SK-N-SH (cell line): ENCODE results near the gene SNX8. TPM values are rescaled to one million over a fixed set of nuclear protein-coding genes. Genes with fewer than 3 reads are reported as not detected.

ENCODE experiments used
- CTCF ChIA-PET: fragments of 300-600, 350-600 bp; formaldehyde crosslinking; extraction: SDS; loops from one replicate; lab custom pipeline; 2021; lab: Yijun Ruan, JAX
- POLR2A ChIA-PET: fragments of 350-600 bp; sonication (Branson Sonifier 250); formaldehyde crosslinking; extraction: SDS; loops from one replicate; lab custom pipeline; 2020; ENCODE audit warnings: antibody characterized with exemption, inconsistent platforms; lab: Yijun Ruan, JAX
- DNase-seq: peaks from one replicate; pipeline ENCODE4 v3.0.0; 2012
- H2AFZ ChIP-seq: fragments of 200-600 bp; sonication (generic); 2 replicates; pipeline ENCODE4 v1.8.1; 2016; ENCODE audit warnings: antibody characterized with exemption, mild to moderate bottlenecking, low read depth
- H3F3A ChIP-seq: fragments of 200-600 bp; sonication (generic); replicated peaks from 2 replicates; pipeline ENCODE3; 2016; ENCODE audit warnings: antibody characterized with exemption, mild to moderate bottlenecking; ENCODE audit not compliant: insufficient read depth
- H3K27ac ChIP-seq, 2 experiments: fragments of 200-500 bp in 1 of 2; fragments of 200-600 bp in 1 of 2; sonication (Bioruptor generic) in 1 of 2; sonication (generic), shearing (Covaris generic) in 1 of 2; 2 replicates each; pipeline versions ENCODE4 v1.5.1 to v1.6.1; 2014 to 2016; ENCODE audit warnings: low read depth in 2 of 2, inconsistent platforms in 1 of 2, low read length in 1 of 2, mild to moderate bottlenecking in 1 of 2, mixed read lengths in 1 of 2
- H3K27me3 ChIP-seq: fragments of 200-600 bp; sonication (generic), shearing (Covaris generic); 2 replicates; pipeline ENCODE4 v1.6.1; 2016; ENCODE audit warnings: mixed run types; ENCODE audit not compliant: insufficient read depth
- H3K36me3 ChIP-seq, 2 experiments: fragments of 200-500 bp in 1 of 2; fragments of 200-600 bp in 1 of 2; sonication (Bioruptor generic) in 1 of 2; sonication (generic) in 1 of 2; replicated peaks in 1 of 2; 2 replicates each; pipeline versions ENCODE3 to v1.5.1; 2014 to 2016; ENCODE audit warnings: low read length in 1 of 2, mild to moderate bottlenecking in 1 of 2; ENCODE audit not compliant: insufficient read depth in 2 of 2, control insufficient read depth in 1 of 2
- H3K4me1 ChIP-seq, 2 experiments: fragments of 200-500 bp in 1 of 2; fragments of 200-600 bp in 1 of 2; sonication (Bioruptor generic) in 1 of 2; sonication (generic), shearing (Covaris generic) in 1 of 2; 2 replicates each; pipeline versions ENCODE4 v1.5.1 to v1.6.1; 2014 to 2016; ENCODE audit warnings: low read depth in 1 of 2, low read length in 1 of 2, mixed run types in 1 of 2; ENCODE audit not compliant: insufficient read depth in 2 of 2, control insufficient read depth in 1 of 2
- H3K4me2 ChIP-seq: fragments of 200-600 bp; sonication (generic), shearing (Covaris generic); 2 replicates; pipeline ENCODE4 v1.6.1; 2017; ENCODE audit warnings: mixed run types
- H3K4me3 ChIP-seq, 2 experiments: fragments of 200-500 bp in 1 of 2; fragments of 200-600 bp in 1 of 2; sonication (Bioruptor generic) in 1 of 2; sonication (generic), shearing (Covaris generic) in 1 of 2; 2 replicates each; pipeline versions ENCODE4 v1.5.1 to v1.8.1; 2014 to 2016; ENCODE audit warnings: low read depth in 2 of 2, inconsistent platforms in 1 of 2, low read length in 1 of 2, mild to moderate bottlenecking in 1 of 2, mixed read lengths in 1 of 2, moderate library complexity in 1 of 2
- H3K79me2 ChIP-seq: fragments of 200-600 bp; sonication (generic); 2 replicates; pipeline ENCODE4 v1.8.1; 2017; ENCODE audit warnings: mild to moderate bottlenecking; ENCODE audit not compliant: insufficient read depth
- H3K9ac ChIP-seq: fragments of 200-600 bp; sonication (generic); 2 replicates; pipeline ENCODE4 v1.6.1; 2017; ENCODE audit warnings: mixed run types
- H3K9me2 ChIP-seq: fragments of 200-600 bp; sonication (generic); 2 replicates; pipeline ENCODE4 v1.6.1; 2017; ENCODE audit warnings: mixed run types
- H3K9me3 ChIP-seq: fragments of 200-600 bp; sonication (generic); 2 replicates; pipeline ENCODE4 v1.6.1; 2017; ENCODE audit warnings: mixed run types, mild to moderate bottlenecking, moderate library complexity
- H4K20me1 ChIP-seq: fragments of 200-600 bp; sonication (generic); 2 replicates; pipeline ENCODE4 v1.6.1; 2017; ENCODE audit warnings: mild to moderate bottlenecking, mixed run types; ENCODE audit not compliant: insufficient read depth
- ELF1 ChIP-seq: IDR thresholded peaks from 2 replicates; pipeline ENCODE4 v1.4.0; 2012
- EP300 ChIP-seq, 2 experiments: IDR thresholded peaks; 2 replicates each; pipeline versions ENCODE4 v1.4.0 to v1.6.1; 2012; ENCODE audit warnings: borderline replicate concordance in 1 of 2, low read depth in 1 of 2, low read length in 1 of 2
- EZH2phosphoT487 ChIP-seq: fragments of 200-600 bp; sonication (generic); IDR thresholded peaks from 2 replicates; pipeline ENCODE4 v1.6.1; 2017; ENCODE audit warnings: low read depth, mixed run types, mild to moderate bottlenecking, antibody characterized with exemption, moderate library complexity, borderline replicate concordance
- FOSL2 ChIP-seq: IDR thresholded peaks from 2 replicates; pipeline ENCODE4 v1.4.0; 2012; ENCODE audit warnings: low read depth, mild to moderate bottlenecking, moderate library complexity, borderline replicate concordance
- FOXM1 ChIP-seq: IDR thresholded peaks from 2 replicates; pipeline ENCODE4 v1.4.0; 2012; ENCODE audit warnings: low read depth, mild to moderate bottlenecking
- GABPA ChIP-seq: IDR thresholded peaks from 2 replicates; pipeline ENCODE4 v1.4.0; 2012; ENCODE audit warnings: low read depth, mild to moderate bottlenecking
- GATA2 ChIP-seq: sonication (generic); formaldehyde crosslinking; IDR thresholded peaks from 2 replicates; pipeline ENCODE4 v1.5.0; 2020; ENCODE audit warnings: mild to moderate bottlenecking, missing genetic modification reagents
- JUND ChIP-seq: IDR thresholded peaks from 2 replicates; pipeline ENCODE4 v1.4.0; 2012
- MXI1 ChIP-seq: IDR thresholded peaks from 2 replicates; pipeline ENCODE4 v1.6.1; 2012; ENCODE audit warnings: mild to moderate bottlenecking, low read depth, low read length, improper control_type of control experiment
- RXRA ChIP-seq: IDR thresholded peaks from 2 replicates; pipeline ENCODE4 v1.4.0; 2012; ENCODE audit warnings: low read depth, mild to moderate bottlenecking, borderline replicate concordance
- TCF12 ChIP-seq: IDR thresholded peaks from 2 replicates; pipeline ENCODE4 v1.4.0; 2012
- TEAD4 ChIP-seq: IDR thresholded peaks from 2 replicates; pipeline ENCODE4 v1.4.0; 2012; ENCODE audit warnings: mild to moderate bottlenecking, borderline replicate concordance; ENCODE audit not compliant: insufficient read depth
- WGBS: methylation state at CpG from one replicate; pipeline ENCODE4 v1.1.6; 2017; ENCODE audit warnings: low lambda C conversion rate; 5-methylcytosine and 5-hydroxymethylcytosine counted together
- polyA plus RNA-seq, 3 experiments: library from polyadenylated mRNA; depleted of rRNA; stranded (reverse); fragments of >200 nt; gene quantifications; 2 replicates each; pipeline ENCODE4 v1.2.3, GENCODE V29; 2012
- TF ChIP-seq, protein P1 (sequence below): fragments of 150-350 bp; IDR thresholded peaks from 2 replicates; pipeline ENCODE4 v1.6.1; 2017; ENCODE audit warnings: antibody characterized with exemption, low read length, low read depth, borderline replicate concordance
- TF ChIP-seq, protein P2 (sequence below): IDR thresholded peaks from 2 replicates; pipeline ENCODE4 v1.4.0; 2012; ENCODE audit warnings: low read depth, borderline replicate concordance
- TF ChIP-seq, protein P3 (sequence below): fragments of 200-600 bp; sonication (generic); IDR thresholded peaks from 2 replicates; pipeline ENCODE4 v1.6.1; 2017; ENCODE audit warnings: antibody characterized with exemption, mild to moderate bottlenecking, moderate library complexity
- TF ChIP-seq, protein P4 (sequence below): fragments of 150-350 bp; IDR thresholded peaks from 2 replicates; pipeline ENCODE4 v1.6.1; 2016; ENCODE audit warnings: mild to moderate bottlenecking, low read depth, low read length
- TF ChIP-seq, protein P5 (sequence below): IDR thresholded peaks from 2 replicates; pipeline ENCODE4 v1.4.0; 2012; ENCODE audit warnings: low read depth

SNX8 gene
- polyA plus RNA-seq, 1 of the 3 experiments (the other 2 are of a cell fraction), result 20.6 TPM

DNA sequence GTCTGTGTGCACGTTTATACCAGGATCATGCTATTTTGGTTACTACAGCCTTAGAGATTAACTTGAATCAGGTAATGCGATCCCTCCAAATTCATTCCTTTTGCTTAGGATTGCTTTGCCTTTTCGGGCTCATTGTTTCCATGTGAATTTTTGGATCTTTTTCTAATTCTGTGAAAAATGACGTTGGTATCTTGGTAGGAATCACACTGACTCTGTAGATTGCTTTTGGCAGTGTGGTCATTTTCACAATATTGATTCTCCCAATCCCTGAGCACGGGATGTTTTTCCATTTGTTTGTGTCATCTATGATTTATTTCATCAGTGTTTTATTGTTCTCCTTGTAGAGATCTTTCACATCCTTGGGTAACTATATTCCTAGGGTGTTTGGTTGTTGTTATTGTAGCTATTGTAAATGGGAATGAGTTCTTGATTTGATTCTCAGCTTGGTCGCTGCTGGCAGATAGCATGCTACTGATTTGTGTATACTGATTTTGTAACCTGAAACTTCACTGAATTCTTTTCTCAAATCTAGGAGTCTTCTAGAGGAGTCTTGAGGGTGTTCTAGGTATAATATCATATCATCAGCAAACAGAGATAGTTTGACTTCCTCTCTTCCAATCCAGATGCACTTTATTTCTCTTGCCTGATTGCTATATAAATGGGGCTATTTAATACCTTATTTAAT, 18.2 kb downstream of the SNX8 start:
- H4K20me1 ChIP-seq, result no peaks in the 10 kb centered on the region
- no peaks in the 10 kb centered on the region for H3K9me2 ChIP-seq
- no peaks in the 10 kb centered on the region for H3K27me3 ChIP-seq
- CTCF ChIA-PET, result no interaction called here
- peaks cover 3% of the 10 kb centered on the region for H3F3A ChIP-seq
- H3K4me1 ChIP-seq, result no peaks in the 10 kb centered on the region
- H3K36me3 ChIP-seq, result no peaks in the 10 kb centered on the region
- TF ChIP-seq MXI1 (no peak), RXRA (no peak), GABPA (no peak), JUND (no peak), GATA2 (CRISPR knock-in tag) (no peak)
- TF ChIP-seq, protein P1, sequence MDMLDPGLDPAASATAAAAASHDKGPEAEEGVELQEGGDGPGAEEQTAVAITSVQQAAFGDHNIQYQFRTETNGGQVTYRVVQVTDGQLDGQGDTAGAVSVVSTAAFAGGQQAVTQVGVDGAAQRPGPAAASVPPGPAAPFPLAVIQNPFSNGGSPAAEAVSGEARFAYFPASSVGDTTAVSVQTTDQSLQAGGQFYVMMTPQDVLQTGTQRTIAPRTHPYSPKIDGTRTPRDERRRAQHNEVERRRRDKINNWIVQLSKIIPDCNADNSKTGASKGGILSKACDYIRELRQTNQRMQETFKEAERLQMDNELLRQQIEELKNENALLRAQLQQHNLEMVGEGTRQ, result no peak
- TF ChIP-seq, protein P2, sequence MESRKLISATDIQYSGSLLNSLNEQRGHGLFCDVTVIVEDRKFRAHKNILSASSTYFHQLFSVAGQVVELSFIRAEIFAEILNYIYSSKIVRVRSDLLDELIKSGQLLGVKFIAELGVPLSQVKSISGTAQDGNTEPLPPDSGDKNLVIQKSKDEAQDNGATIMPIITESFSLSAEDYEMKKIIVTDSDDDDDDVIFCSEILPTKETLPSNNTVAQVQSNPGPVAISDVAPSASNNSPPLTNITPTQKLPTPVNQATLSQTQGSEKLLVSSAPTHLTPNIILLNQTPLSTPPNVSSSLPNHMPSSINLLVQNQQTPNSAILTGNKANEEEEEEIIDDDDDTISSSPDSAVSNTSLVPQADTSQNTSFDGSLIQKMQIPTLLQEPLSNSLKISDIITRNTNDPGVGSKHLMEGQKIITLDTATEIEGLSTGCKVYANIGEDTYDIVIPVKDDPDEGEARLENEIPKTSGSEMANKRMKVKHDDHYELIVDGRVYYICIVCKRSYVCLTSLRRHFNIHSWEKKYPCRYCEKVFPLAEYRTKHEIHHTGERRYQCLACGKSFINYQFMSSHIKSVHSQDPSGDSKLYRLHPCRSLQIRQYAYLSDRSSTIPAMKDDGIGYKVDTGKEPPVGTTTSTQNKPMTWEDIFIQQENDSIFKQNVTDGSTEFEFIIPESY, result no peak
- H3K79me2 ChIP-seq, result peaks cover 25% of the 10 kb centered on the region; the same call in 1 of the 2 replicates
- no peak overlapping the region for H3K4me2 ChIP-seq
- no peaks in the 10 kb centered on the region for H3K9me3 ChIP-seq
- WGBS, result 80% methylated on average over 6 of the region's 6 CpGs
- DNase-seq, result no peak
- no peak overlapping the region for H3K9ac ChIP-seq
- H3K4me3 ChIP-seq, result no peak overlapping the region
- H3K27ac ChIP-seq, result no peak overlapping the region
- no peak overlapping the region for H2AFZ ChIP-seq
- POLR2A ChIA-PET, result no interaction called here

DNA sequence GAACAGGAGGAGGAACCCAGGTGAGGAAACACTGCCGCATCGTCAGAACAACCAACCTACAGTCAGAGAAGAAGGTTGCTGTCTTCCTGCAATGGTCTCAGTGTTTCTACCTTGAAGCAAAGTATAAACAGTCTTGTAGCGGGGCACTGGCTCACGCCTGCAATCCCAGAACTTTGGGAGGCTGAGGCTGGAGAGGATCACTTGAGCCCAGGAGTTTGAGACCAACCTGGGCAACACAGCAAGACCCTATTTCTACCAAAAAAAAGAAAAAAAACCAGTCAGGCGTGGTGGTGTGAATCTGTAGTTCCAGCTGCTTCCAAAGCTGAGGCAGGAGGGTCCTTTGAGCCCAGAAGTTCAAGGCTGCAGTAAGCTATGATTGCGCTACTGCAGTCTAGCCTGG, 23.4 kb downstream of the SNX8 start:
- no peak overlapping the region for H3K27ac ChIP-seq
- no peaks in the 10 kb centered on the region for H3F3A ChIP-seq
- H3K27me3 ChIP-seq, result no peaks in the 10 kb centered on the region
- no peaks in the 10 kb centered on the region for H3K9me2 ChIP-seq
- no peak overlapping the region for H3K4me2 ChIP-seq
- TF ChIP-seq FOSL2, result no peak
- TF ChIP-seq, protein P3, sequence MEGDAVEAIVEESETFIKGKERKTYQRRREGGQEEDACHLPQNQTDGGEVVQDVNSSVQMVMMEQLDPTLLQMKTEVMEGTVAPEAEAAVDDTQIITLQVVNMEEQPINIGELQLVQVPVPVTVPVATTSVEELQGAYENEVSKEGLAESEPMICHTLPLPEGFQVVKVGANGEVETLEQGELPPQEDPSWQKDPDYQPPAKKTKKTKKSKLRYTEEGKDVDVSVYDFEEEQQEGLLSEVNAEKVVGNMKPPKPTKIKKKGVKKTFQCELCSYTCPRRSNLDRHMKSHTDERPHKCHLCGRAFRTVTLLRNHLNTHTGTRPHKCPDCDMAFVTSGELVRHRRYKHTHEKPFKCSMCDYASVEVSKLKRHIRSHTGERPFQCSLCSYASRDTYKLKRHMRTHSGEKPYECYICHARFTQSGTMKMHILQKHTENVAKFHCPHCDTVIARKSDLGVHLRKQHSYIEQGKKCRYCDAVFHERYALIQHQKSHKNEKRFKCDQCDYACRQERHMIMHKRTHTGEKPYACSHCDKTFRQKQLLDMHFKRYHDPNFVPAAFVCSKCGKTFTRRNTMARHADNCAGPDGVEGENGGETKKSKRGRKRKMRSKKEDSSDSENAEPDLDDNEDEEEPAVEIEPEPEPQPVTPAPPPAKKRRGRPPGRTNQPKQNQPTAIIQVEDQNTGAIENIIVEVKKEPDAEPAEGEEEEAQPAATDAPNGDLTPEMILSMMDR, result no peak
- no peak for TF ChIP-seq EZH2phosphoT487
- TF ChIP-seq, protein P4, sequence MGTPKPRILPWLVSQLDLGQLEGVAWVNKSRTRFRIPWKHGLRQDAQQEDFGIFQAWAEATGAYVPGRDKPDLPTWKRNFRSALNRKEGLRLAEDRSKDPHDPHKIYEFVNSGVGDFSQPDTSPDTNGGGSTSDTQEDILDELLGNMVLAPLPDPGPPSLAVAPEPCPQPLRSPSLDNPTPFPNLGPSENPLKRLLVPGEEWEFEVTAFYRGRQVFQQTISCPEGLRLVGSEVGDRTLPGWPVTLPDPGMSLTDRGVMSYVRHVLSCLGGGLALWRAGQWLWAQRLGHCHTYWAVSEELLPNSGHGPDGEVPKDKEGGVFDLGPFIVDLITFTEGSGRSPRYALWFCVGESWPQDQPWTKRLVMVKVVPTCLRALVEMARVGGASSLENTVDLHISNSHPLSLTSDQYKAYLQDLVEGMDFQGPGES, result no peak
- TF ChIP-seq FOXM1, result no peak
- no peak for TF ChIP-seq TCF12
- TF ChIP-seq, protein P5, sequence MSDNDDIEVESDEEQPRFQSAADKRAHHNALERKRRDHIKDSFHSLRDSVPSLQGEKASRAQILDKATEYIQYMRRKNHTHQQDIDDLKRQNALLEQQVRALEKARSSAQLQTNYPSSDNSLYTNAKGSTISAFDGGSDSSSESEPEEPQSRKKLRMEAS, result no peak
- TF ChIP-seq TEAD4, result no peak
- no peak for TF ChIP-seq ELF1
- TF ChIP-seq EP300 (IDR thresholded peaks at IDR 0.05; ENCODE audit: borderline replicate concordance in 1 of 2, low read depth in 1 of 2, low read length in 1 of 2), result no peak
- TF ChIP-seq, all 33 proteins: peak for 0
- CTCF ChIA-PET, result interaction anchor here (0.9 to 1.8 kb wide), 2 partner anchors 14 to 161 kb away, joined by 4 read pairs; no protein-coding TSS in a partner anchor
- no peak for DNase-seq
- Histone ChIP-seq H3K79me2 (peaks cover 8% of the 10 kb centered on the region; the same call in 1 of the 2 replicates), H3K9ac (no peak overlapping the region), H4K20me1 (no peaks in the 10 kb centered on the region), H3K36me3 (no peaks in the 10 kb centered on the region), H3K9me3 (no peaks in the 10 kb centered on the region), H3K4me3 (no peak overlapping the region), H3K4me1 (no peaks in the 10 kb centered on the region), H2AFZ (no peak overlapping the region)
- POLR2A ChIA-PET, result no interaction called here
- WGBS, result 98% methylated on average over 6 of the region's 6 CpGs
